OCI-LY3 (cell line): Measurements from ENCODE around the gene EP300.

Experiments used
- H2AFZ ChIP-seq: fragments of 200-600, 300-600 bp; shearing (Covaris generic); 2 replicates; pipeline ENCODE4 v1.6.0; 2014; ENCODE audit warnings: antibody characterized with exemption, low read depth, low read length
- H3K27ac ChIP-seq: fragments of 200-600, 300-600 bp; sonication (generic); 2 replicates; pipeline ENCODE4 v1.5.1; 2014; ENCODE audit warnings: mild to moderate bottlenecking, low read length, moderate library complexity, mixed read lengths
- H3K27me3 ChIP-seq: fragments of 200-600, 300-600 bp; sonication (generic); 2 replicates; pipeline ENCODE4 v1.6.1; 2014; ENCODE audit warnings: low read depth, low read length, mixed read lengths
- H3K36me3 ChIP-seq: fragments of 200-600, 300-600 bp; sonication (generic); replicated peaks from 2 replicates; pipeline ENCODE3; 2014; ENCODE audit warnings: low read depth, low read length, mixed read lengths
- H3K4me1 ChIP-seq: fragments of 300-600, 200-600 bp; sonication (generic); 2 replicates; pipeline ENCODE4 v1.6.1; 2014; ENCODE audit warnings: low read length, mixed read lengths
- H3K4me2 ChIP-seq: fragments of 200-600, 300-600 bp; sonication (generic); 2 replicates; pipeline ENCODE4 v1.6.1; 2014; ENCODE audit warnings: low read length, mixed read lengths
- H3K4me3 ChIP-seq: fragments of 300-600, 200-600 bp; sonication (generic); 2 replicates; pipeline ENCODE4 v1.5.1; 2014; ENCODE audit warnings: antibody characterized with exemption, mild to moderate bottlenecking, low read length, moderate library complexity
- H3K79me2 ChIP-seq: fragments of 300-600, 200-600 bp; shearing (Covaris generic); 2 replicates; pipeline ENCODE4 v1.6.1; 2014; ENCODE audit warnings: mild to moderate bottlenecking, low read length, mixed read lengths
- H3K9ac ChIP-seq: fragments of 300-600, 200-600 bp; shearing (Covaris generic); 2 replicates; pipeline ENCODE4 v1.6.0; 2014; ENCODE audit warnings: mild to moderate bottlenecking, low read length, moderate library complexity
- H3K9me3 ChIP-seq: fragments of 200-600, 300-600 bp; shearing (Covaris generic); 2 replicates; pipeline ENCODE4 v1.6.1; 2014; ENCODE audit warnings: low read length, mixed read lengths; ENCODE audit not compliant: insufficient read depth
- H4K20me1 ChIP-seq: fragments of 200-600, 300-600 bp; sonication (generic); 2 replicates; pipeline ENCODE4 v1.6.1; 2016; ENCODE audit warnings: low read length, mixed read lengths; ENCODE audit not compliant: insufficient read depth
- EZH2phosphoT487 ChIP-seq: fragments of 200-600 bp; shearing (Covaris generic); IDR thresholded peaks from 2 replicates; pipeline ENCODE4 v1.6.1; 2018; ENCODE audit warnings: antibody characterized with exemption, mixed run types, low read depth
- TF ChIP-seq, protein P1 (sequence below): fragments of 200-600, 300-600 bp; sonication (generic); IDR thresholded peaks from 2 replicates; pipeline ENCODE4 v1.5.1; 2014; ENCODE audit warnings: antibody characterized with exemption, low read length, low read depth

EP300 gene

DNA sequence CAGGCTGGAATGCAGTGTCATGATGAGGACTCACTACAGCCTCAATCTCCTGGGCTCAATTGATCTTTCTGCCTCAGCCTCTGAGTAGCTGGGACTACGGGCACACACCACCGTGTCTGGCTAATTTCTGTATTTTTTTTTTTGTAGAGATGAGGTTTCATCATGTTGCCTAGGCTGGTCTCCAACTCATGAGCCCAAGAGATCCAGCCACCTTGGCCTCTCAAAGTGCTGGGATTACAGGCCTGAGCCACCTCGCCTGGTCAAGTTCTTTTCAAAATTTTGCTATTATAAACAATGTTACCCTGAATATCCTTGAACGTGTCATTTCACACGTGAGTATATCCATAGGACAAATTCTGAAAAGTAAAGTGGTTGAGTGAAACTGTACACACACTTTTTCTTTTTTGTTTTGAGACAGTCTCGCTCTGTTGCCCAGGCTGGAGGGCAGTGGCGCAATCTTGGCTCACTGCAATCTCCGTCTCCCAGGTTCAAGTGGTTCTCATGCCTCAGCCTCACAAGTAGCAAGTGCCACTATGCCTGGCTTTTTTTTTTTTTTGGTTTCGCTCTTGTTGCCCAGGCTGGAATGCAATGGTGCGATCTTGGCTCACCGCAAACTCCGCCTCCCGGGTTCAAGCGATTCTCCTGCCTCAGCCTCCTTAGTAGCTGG lies 21.6 kb upstream of the EP300 start:
- H4K20me1 ChIP-seq = no peaks in the 10 kb centered on the region
- no peaks in the 10 kb centered on the region for H3K36me3 ChIP-seq
- no peaks in the 10 kb centered on the region for H3K27me3 ChIP-seq
- no peak overlapping the region for H2AFZ ChIP-seq
- no peak overlapping the region for H3K4me3 ChIP-seq
- TF ChIP-seq EZH2phosphoT487 = no peak
- TF ChIP-seq, protein P1, sequence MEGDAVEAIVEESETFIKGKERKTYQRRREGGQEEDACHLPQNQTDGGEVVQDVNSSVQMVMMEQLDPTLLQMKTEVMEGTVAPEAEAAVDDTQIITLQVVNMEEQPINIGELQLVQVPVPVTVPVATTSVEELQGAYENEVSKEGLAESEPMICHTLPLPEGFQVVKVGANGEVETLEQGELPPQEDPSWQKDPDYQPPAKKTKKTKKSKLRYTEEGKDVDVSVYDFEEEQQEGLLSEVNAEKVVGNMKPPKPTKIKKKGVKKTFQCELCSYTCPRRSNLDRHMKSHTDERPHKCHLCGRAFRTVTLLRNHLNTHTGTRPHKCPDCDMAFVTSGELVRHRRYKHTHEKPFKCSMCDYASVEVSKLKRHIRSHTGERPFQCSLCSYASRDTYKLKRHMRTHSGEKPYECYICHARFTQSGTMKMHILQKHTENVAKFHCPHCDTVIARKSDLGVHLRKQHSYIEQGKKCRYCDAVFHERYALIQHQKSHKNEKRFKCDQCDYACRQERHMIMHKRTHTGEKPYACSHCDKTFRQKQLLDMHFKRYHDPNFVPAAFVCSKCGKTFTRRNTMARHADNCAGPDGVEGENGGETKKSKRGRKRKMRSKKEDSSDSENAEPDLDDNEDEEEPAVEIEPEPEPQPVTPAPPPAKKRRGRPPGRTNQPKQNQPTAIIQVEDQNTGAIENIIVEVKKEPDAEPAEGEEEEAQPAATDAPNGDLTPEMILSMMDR = no peak
- no peak overlapping the region for H3K27ac ChIP-seq
- H3K9ac ChIP-seq = no peak overlapping the region
- no peaks in the 10 kb centered on the region for H3K79me2 ChIP-seq
- H3K4me2 ChIP-seq = no peak overlapping the region
- H3K9me3 ChIP-seq = no peaks in the 10 kb centered on the region
- peaks cover 31% of the 10 kb centered on the region for H3K4me1 ChIP-seq

DNA sequence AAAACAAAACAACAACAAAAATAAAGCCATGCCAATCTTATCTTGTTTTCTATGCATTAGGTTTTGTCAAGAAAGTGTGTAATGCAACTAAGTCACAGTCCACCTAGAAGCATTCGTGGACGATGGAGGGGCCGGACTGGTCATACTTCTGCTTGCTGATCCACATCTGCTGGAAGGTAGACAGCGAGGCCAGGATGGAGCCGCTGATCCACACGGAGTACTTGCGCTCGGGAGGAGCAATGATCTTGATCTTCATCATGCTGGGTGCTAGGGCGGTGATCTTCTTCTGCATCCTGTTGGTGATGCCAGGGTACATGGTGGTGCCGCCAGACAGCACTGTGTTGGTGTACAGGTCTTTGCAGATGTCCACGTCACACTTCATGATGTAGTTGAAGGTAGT lies 18.3 kb upstream of the EP300 start:
- no peaks in the 10 kb centered on the region for H4K20me1 ChIP-seq
- H3K4me3 ChIP-seq = no peak overlapping the region
- no peak overlapping the region for H3K4me2 ChIP-seq

DNA sequence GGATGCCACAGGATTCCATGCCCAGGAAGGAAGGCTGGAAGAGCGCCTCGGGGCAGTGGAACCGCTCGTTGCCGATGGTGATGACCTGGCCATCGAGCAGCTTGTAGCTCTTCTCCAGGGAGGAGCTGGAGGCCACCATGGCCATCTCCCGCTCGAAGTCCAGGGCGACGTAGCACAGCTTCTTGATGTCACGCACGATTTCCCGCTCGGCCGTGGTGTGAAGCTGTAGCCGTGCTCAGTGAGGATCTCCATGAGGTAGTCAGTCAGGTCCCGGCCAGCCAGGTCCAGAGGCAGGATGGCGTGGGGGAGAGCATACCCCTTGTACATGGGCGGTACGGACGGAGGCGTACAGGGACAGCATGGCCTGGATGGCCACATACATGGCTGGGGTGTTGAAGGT lies 17.9 kb upstream of the EP300 start:
- H3K4me3 ChIP-seq = no peak overlapping the region
- no peaks in the 10 kb centered on the region for H3K79me2 ChIP-seq
- TF ChIP-seq, protein P1 = no peak
- no peak for TF ChIP-seq EZH2phosphoT487
- H2AFZ ChIP-seq = no peak overlapping the region
- H3K9ac ChIP-seq = no peak overlapping the region
- no peaks in the 10 kb centered on the region for H3K36me3 ChIP-seq
- H3K4me2 ChIP-seq = no peak overlapping the region
- H3K27me3 ChIP-seq = no peaks in the 10 kb centered on the region
- no peaks in the 10 kb centered on the region for H3K9me3 ChIP-seq
- H3K4me1 ChIP-seq = peaks cover 13% of the 10 kb centered on the region
- H4K20me1 ChIP-seq = no peaks in the 10 kb centered on the region
- H3K27ac ChIP-seq = no peak overlapping the region

More for the DNA sequence above, 18.3 kb upstream of the EP300 start:
- Histone ChIP-seq H3K4me1 (peaks cover 17% of the 10 kb centered on the region), H3K79me2 (no peaks in the 10 kb centered on the region), H3K36me3 (no peaks in the 10 kb centered on the region), H3K9ac (no peak overlapping the region), H3K9me3 (no peaks in the 10 kb centered on the region), H3K27ac (no peak overlapping the region), H3K27me3 (no peaks in the 10 kb centered on the region), H2AFZ (no peak overlapping the region)
- TF ChIP-seq, protein P1 = no peak
- TF ChIP-seq EZH2phosphoT487 = no peak

DNA sequence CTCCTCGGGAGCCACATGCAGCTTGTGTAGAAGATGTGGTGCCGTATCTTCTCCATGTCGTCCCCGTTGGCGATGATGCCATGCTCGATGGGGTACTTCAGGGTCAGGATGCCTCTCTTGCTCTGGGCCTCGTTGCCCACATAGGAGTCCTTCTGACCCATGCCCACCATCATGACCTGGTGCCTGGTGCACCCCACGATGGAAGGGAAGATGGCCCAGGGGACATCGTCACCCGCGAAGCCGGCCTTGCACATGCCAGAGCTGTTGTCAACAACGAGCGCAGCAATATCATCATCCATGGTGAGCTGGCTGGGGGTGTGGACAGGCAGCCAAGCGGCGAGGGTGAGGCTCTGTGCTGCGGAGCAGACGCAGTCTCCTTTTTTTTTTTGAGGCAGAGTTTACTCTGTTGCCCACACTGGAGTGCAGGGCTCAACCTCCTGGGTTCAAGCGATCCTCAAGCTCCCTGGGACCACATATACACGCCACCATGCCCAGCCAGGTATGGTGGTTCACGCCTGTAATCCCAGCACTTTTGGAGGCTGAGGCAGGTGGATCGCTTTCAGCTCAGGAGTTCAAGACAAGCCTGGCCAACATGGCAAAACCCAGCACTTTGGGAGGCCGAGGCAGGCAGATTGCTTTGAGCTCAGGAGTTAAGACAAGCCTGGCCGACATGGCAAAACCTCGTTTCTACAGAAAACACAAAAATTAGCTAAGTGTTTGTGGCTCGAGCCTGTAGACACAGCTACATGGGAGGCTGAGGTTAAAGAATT lies 17.3 kb upstream of the EP300 start:
- Histone ChIP-seq H3K4me3 (no peak overlapping the region), H3K9ac (no peak overlapping the region), H3K27ac (no peak overlapping the region), H3K4me1 (peaks cover 6% of the 10 kb centered on the region), H3K79me2 (no peaks in the 10 kb centered on the region), H2AFZ (no peak overlapping the region), H3K9me3 (no peaks in the 10 kb centered on the region), H3K36me3 (no peaks in the 10 kb centered on the region), H4K20me1 (no peaks in the 10 kb centered on the region), H3K27me3 (no peaks in the 10 kb centered on the region), H3K4me2 (no peak overlapping the region)
- TF ChIP-seq, protein P1 = no peak
- no peak for TF ChIP-seq EZH2phosphoT487
